ENCODE results near the gene GLA.

GLA gene

DNA sequence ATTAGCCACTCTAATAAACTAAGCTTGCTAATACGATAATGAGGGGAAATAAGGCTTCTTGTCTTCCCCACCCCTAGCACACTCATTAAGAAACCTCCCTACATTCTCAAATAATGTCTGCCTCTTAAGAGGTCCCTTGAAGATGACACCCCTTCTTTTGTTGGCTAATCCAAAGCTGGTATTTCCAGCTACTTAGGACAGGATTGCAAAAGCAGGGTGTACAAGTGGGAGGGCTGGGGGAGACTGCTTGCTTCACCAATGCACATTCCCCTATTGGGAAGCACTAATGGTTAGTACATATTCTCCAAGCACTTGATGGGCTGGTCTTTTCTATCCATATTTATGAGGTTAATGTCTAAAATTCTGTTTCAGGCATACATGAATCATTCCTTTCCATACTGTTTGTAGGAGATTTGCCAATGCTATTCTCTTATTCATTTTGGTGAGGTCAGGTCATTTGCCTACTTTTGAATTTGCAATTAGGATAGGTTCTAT lies 42.4 kb downstream of the GLA start:
- Histone ChIP-seq H3K18ac (ENCODE audit: low read length) (no peak overlapping the region), H2BK15ac (ENCODE audit: low read length) (no peak overlapping the region), H3K36me3 (replicated peaks in 1 of 2; ENCODE audit: control insufficient read depth in 2 of 2, insufficient read depth in 2 of 2, low read length in 2 of 2) (no peaks in the 10 kb centered on the region), H3K14ac (ENCODE audit: low read length) (no peak overlapping the region), H2AFZ (ENCODE audit: low read length) (no peak overlapping the region), H2BK5ac (ENCODE audit: low read length) (no peak overlapping the region), H3K27ac (replicated peaks; ENCODE audit: low read length) (no peak overlapping the region), H3K9me3 (replicated peaks in 1 of 2; ENCODE audit: control insufficient read depth in 2 of 2, insufficient read depth in 1 of 2, low read depth in 1 of 2, low read length in 2 of 2) (no peaks in the 10 kb centered on the region), H3K4me2 (ENCODE audit: insufficient read depth, low read length, poor library complexity, severe bottlenecking) (no peak overlapping the region), H2BK120ac (ENCODE audit: low read depth, low read length) (no peak overlapping the region), H3K9ac (ENCODE audit: low read depth, low read length, poor library complexity) (no peak overlapping the region), H2BK12ac (ENCODE audit: low read length) (no peak overlapping the region), H3K27me3 (ENCODE audit: control insufficient read depth in 3 of 3, insufficient read depth in 3 of 3, low read depth in 1 of 3, low read length in 3 of 3) (peaks cover 0 to 2% (median 0%) of the 10 kb centered on the region in 3 experiments), H4K8ac (ENCODE audit: low read depth, low read length) (no peak overlapping the region), H3K4ac (ENCODE audit: low read length) (no peak overlapping the region), H3K4me3 (ENCODE audit: low read length in 2 of 2) (no peak overlapping the region), H3K4me1 (ENCODE audit: control insufficient read depth in 2 of 2, insufficient read depth in 1 of 2, low read depth in 1 of 2, low read length in 2 of 2) (no peaks in the 10 kb centered on the region), H2AK5ac (ENCODE audit: low read depth, low read length) (no peak overlapping the region), H3K79me1 (ENCODE audit: low read depth, low read length) (no peaks in the 10 kb centered on the region), H3K23ac (ENCODE audit: low read depth, low read length, poor library complexity) (no peak overlapping the region), H4K91ac (ENCODE audit: low read depth, low read length, poor library complexity) (no peak overlapping the region)
- DNase-seq (ENCODE audit: low spot score) = no peak
- WGBS, 2 donors (ENCODE audit: extremely low coverage in 2 of 2, insufficient read length in 2 of 2, insufficient replicate concordance in 1 of 2) = no CpG with 5 or more reads among the region's 1 CpG

- no peaks in the 10 kb centered on the region for H3K9me3 ChIP-seq (replicated peaks in 1 of 2; ENCODE audit: control insufficient read depth in 2 of 2, insufficient read depth in 1 of 2, low read depth in 1 of 2, low read length in 2 of 2)
- no peaks in the 10 kb centered on the region for H3K79me1 ChIP-seq (ENCODE audit: low read depth, low read length)
- H2AK5ac ChIP-seq (ENCODE audit: low read depth, low read length) = no peak overlapping the region
- H3K9ac ChIP-seq (ENCODE audit: low read depth, low read length, poor library complexity) = no peak overlapping the region
- no peaks in the 10 kb centered on the region for H3K4me1 ChIP-seq (ENCODE audit: control insufficient read depth in 2 of 2, insufficient read depth in 1 of 2, low read depth in 1 of 2, low read length in 2 of 2)
- H3K14ac ChIP-seq (ENCODE audit: low read length) = no peak overlapping the region
- H3K23ac ChIP-seq (ENCODE audit: low read depth, low read length, poor library complexity) = no peak overlapping the region
- no peak overlapping the region for H4K91ac ChIP-seq (ENCODE audit: low read depth, low read length, poor library complexity)
- no peak overlapping the region for H3K4ac ChIP-seq (ENCODE audit: low read length)
- H2AFZ ChIP-seq (ENCODE audit: low read length) = no peak overlapping the region
- DNase-seq (ENCODE audit: low spot score) = no peak
- H3K18ac ChIP-seq (ENCODE audit: low read length) = no peak overlapping the region
- H3K27ac ChIP-seq (replicated peaks; ENCODE audit: low read length) = no peak overlapping the region
- H2BK5ac ChIP-seq (ENCODE audit: low read length) = no peak overlapping the region
- no peak overlapping the region for H3K4me2 ChIP-seq (ENCODE audit: insufficient read depth, low read length, poor library complexity, severe bottlenecking)
- H3K36me3 ChIP-seq (replicated peaks in 1 of 2; ENCODE audit: control insufficient read depth in 2 of 2, insufficient read depth in 2 of 2, low read length in 2 of 2) = no peaks in the 10 kb centered on the region
- peaks cover 0 to 2% (median 0%) of the 10 kb centered on the region in 3 experiments for H3K27me3 ChIP-seq (ENCODE audit: control insufficient read depth in 3 of 3, insufficient read depth in 3 of 3, low read depth in 1 of 3, low read length in 3 of 3)
- H4K8ac ChIP-seq (ENCODE audit: low read depth, low read length) = no peak overlapping the region
- H3K4me3 ChIP-seq (ENCODE audit: low read length in 2 of 2) = no peak overlapping the region
- no peak overlapping the region for H2BK120ac ChIP-seq (ENCODE audit: low read depth, low read length)
- no peak overlapping the region for H2BK12ac ChIP-seq (ENCODE audit: low read length)
- no peak overlapping the region for H2BK15ac ChIP-seq (ENCODE audit: low read length)
These were observed 45.0 kb downstream of the GLA start for GRCh38 chrX:101362757-101363156.

- no peak overlapping the region for H3K14ac ChIP-seq (ENCODE audit: low read length)
- H3K27ac ChIP-seq (replicated peaks; ENCODE audit: low read length) = no peak overlapping the region
- H3K4me2 ChIP-seq (ENCODE audit: insufficient read depth, low read length, poor library complexity, severe bottlenecking) = no peak overlapping the region
- H3K4me1 ChIP-seq (ENCODE audit: control insufficient read depth in 2 of 2, insufficient read depth in 1 of 2, low read depth in 1 of 2, low read length in 2 of 2) = no peaks in the 10 kb centered on the region
- no peak overlapping the region for H2BK120ac ChIP-seq (ENCODE audit: low read depth, low read length)
- WGBS, 2 donors (ENCODE audit: extremely low coverage in 2 of 2, insufficient read length in 2 of 2, insufficient replicate concordance in 1 of 2) = no CpG with 5 or more reads among the region's 3 CpGs
- H3K9ac ChIP-seq (ENCODE audit: low read depth, low read length, poor library complexity) = no peak overlapping the region
- H4K8ac ChIP-seq (ENCODE audit: low read depth, low read length) = no peak overlapping the region
- no peak overlapping the region for H2BK12ac ChIP-seq (ENCODE audit: low read length)
- H2BK5ac ChIP-seq (ENCODE audit: low read length) = no peak overlapping the region
- no peak overlapping the region for H2AFZ ChIP-seq (ENCODE audit: low read length)
- H3K4me3 ChIP-seq (ENCODE audit: low read length in 2 of 2) = no peak overlapping the region
- H3K79me1 ChIP-seq (ENCODE audit: low read depth, low read length) = no peaks in the 10 kb centered on the region
- H3K9me3 ChIP-seq (replicated peaks in 1 of 2; ENCODE audit: control insufficient read depth in 2 of 2, insufficient read depth in 1 of 2, low read depth in 1 of 2, low read length in 2 of 2) = no peaks in the 10 kb centered on the region
- DNase-seq (ENCODE audit: low spot score) = no peak
- H3K18ac ChIP-seq (ENCODE audit: low read length) = no peak overlapping the region
- H2BK15ac ChIP-seq (ENCODE audit: low read length) = no peak overlapping the region
- H4K91ac ChIP-seq (ENCODE audit: low read depth, low read length, poor library complexity) = no peak overlapping the region
- H2AK5ac ChIP-seq (ENCODE audit: low read depth, low read length) = no peak overlapping the region
- H3K36me3 ChIP-seq (replicated peaks in 1 of 2; ENCODE audit: control insufficient read depth in 2 of 2, insufficient read depth in 2 of 2, low read length in 2 of 2) = no peaks in the 10 kb centered on the region
- no peak overlapping the region for H3K4ac ChIP-seq (ENCODE audit: low read length)
- no peak overlapping the region for H3K23ac ChIP-seq (ENCODE audit: low read depth, low read length, poor library complexity)
- H3K27me3 ChIP-seq (ENCODE audit: control insufficient read depth in 3 of 3, insufficient read depth in 3 of 3, low read depth in 1 of 3, low read length in 3 of 3) = peaks cover 0 to 2% (median 0%) of the 10 kb centered on the region in 3 experiments
These were observed 45.6 kb downstream of the GLA start for GRCh38 chrX:101362116-101362515.

- Histone ChIP-seq H3K4me1 (ENCODE audit: control insufficient read depth in 2 of 2, insufficient read depth in 1 of 2, low read depth in 1 of 2, low read length in 2 of 2) (no peaks in the 10 kb centered on the region), H3K18ac (ENCODE audit: low read length) (no peak overlapping the region), H2BK120ac (ENCODE audit: low read depth, low read length) (no peak overlapping the region), H3K4me2 (ENCODE audit: insufficient read depth, low read length, poor library complexity, severe bottlenecking) (no peak overlapping the region), H3K27me3 (ENCODE audit: control insufficient read depth in 3 of 3, insufficient read depth in 3 of 3, low read depth in 1 of 3, low read length in 3 of 3) (peaks cover 0 to 2% (median 0%) of the 10 kb centered on the region in 3 experiments), H3K36me3 (replicated peaks in 1 of 2; ENCODE audit: control insufficient read depth in 2 of 2, insufficient read depth in 2 of 2, low read length in 2 of 2) (no peaks in the 10 kb centered on the region), H2BK15ac (ENCODE audit: low read length) (no peak overlapping the region), H2AFZ (ENCODE audit: low read length) (no peak overlapping the region), H4K91ac (ENCODE audit: low read depth, low read length, poor library complexity) (no peak overlapping the region), H3K79me1 (ENCODE audit: low read depth, low read length) (no peaks in the 10 kb centered on the region), H3K27ac (replicated peaks; ENCODE audit: low read length) (no peak overlapping the region), H3K14ac (ENCODE audit: low read length) (no peak overlapping the region), H3K4ac (ENCODE audit: low read length) (no peak overlapping the region), H3K4me3 (ENCODE audit: low read length in 2 of 2) (no peak overlapping the region), H2AK5ac (ENCODE audit: low read depth, low read length) (no peak overlapping the region), H2BK12ac (ENCODE audit: low read length) (no peak overlapping the region), H3K23ac (ENCODE audit: low read depth, low read length, poor library complexity) (no peak overlapping the region), H3K9ac (ENCODE audit: low read depth, low read length, poor library complexity) (no peak overlapping the region), H2BK5ac (ENCODE audit: low read length) (no peak overlapping the region), H3K9me3 (replicated peaks in 1 of 2; ENCODE audit: control insufficient read depth in 2 of 2, insufficient read depth in 1 of 2, low read depth in 1 of 2, low read length in 2 of 2) (no peaks in the 10 kb centered on the region), H4K8ac (ENCODE audit: low read depth, low read length) (no peak overlapping the region)
- no CpG with 5 or more reads among the region's 7 CpGs for WGBS, 2 donors (ENCODE audit: extremely low coverage in 2 of 2, insufficient read length in 2 of 2, insufficient replicate concordance in 1 of 2)
- no peak for DNase-seq (ENCODE audit: low spot score)
These were observed 47.3 kb downstream of the GLA start for GRCh38 chrX:101360390-101360789.
